Right lobe of liver (tissue), 6 donors: ENCODE data around the gene MEX3A. TPM values are rescaled to one million over a fixed set of nuclear protein-coding genes. Genes with fewer than 3 reads are reported as not detected.
A peak's percentile ranks its signal among the peaks of the same experiment; 100 is the strongest.

Source experiments
- ATAC-seq, 4 donors: fragments of 200-7000 bp; cut with Tn5 transposase; one replicate each; pipeline ENCODE4 v1.9.1; 2020; ENCODE audit warnings: mild to moderate bottlenecking in 4 of 4, moderate library complexity in 4 of 4
- DNase-seq, 3 donors: peaks; one replicate each; pipeline ENCODE4 v3.0.0-alpha.2; 2020
- H3K27ac ChIP-seq, 3 donors: fragments of 200-600 bp; one replicate each; pipeline ENCODE4 v1.8.0; 2022
- H3K27me3 ChIP-seq, 2 donors: fragments of 200-600 bp; one replicate each; pipeline ENCODE4 v1.8.0; 2022
- H3K36me3 ChIP-seq, 4 donors: fragments of 200-600 bp; sonication (generic) in 1 of 4; one replicate each; pipeline versions ENCODE4 v1.5.1 to v1.8.0; 2017 to 2022; ENCODE audit warnings: control low read depth in 1 of 4
- H3K4me1 ChIP-seq, 4 donors: fragments of 200-600 bp; sonication (generic) in 1 of 4; one replicate each; pipeline versions ENCODE4 v1.5.1 to v1.8.0; 2017 to 2022; ENCODE audit warnings: control low read depth in 1 of 4
- H3K4me3 ChIP-seq, 3 donors: fragments of 200-600 bp; one replicate each; pipeline ENCODE4 v1.8.0; 2022
- H3K9me3 ChIP-seq, 4 donors: fragments of 200-600 bp; sonication (generic) in 1 of 4; one replicate each; pipeline versions ENCODE4 v1.5.1 to v1.8.0; 2017 to 2022; ENCODE audit warnings: control low read depth in 1 of 4
- CTCF ChIP-seq, 4 donors: fragments of 200-600 bp in 3 of 4; fragments of 450-650 bp in 1 of 4; IDR thresholded peaks; one replicate each; pipeline versions ENCODE4 v1.5.1 to v1.8.0; 2016 to 2022; ENCODE audit warnings: antibody characterized with exemption in 4 of 4, mild to moderate bottlenecking in 2 of 4
- POLR2A ChIP-seq: fragments of 450-650 bp; IDR thresholded peaks from one replicate; pipeline ENCODE4 v1.6.1; 2017; ENCODE audit warnings: antibody characterized with exemption, mild to moderate bottlenecking
- WGBS: methylation state at CpG from one replicate; pipeline ENCODE4 v1.1.6; 2018; ENCODE audit warnings: low coverage, low lambda C conversion rate; ENCODE audit not compliant: insufficient coverage; ENCODE audit errors: missing lambda C conversion rate; 5-methylcytosine and 5-hydroxymethylcytosine counted together
- intact Hi-C, 2 donors: fragments of 100-400 bp; cut with DNase I; formaldehyde crosslinking; loops; one replicate each; pipeline versions ENCODE4 v1.11.2 to v1.14.1; 2022
- total RNA-seq, 6 experiments: library from RNA; depleted of rRNA in 2 of 6; stranded (reverse); fragments of >200 nt in 2 of 6; fragmentation: NEBNext Ultra II Directional in 3 of 6; extraction: Animal tissue kit (Norgen Biotek cat#: 25700) in 3 of 6; gene quantifications; one replicate each; pipeline versions ENCODE4 v1.1.0 to v1.2.4, GENCODE V29; 2016 to 2023
- donor health status: DM: no; HTN: yes; CAD: no.
- donor health status: DM: no; HTN: no; CAD: no.
- donor health status: DM: no; HTN: no; CAD: no.
- donor health status: DM: no; HTN: yes; CAD: no.
- donor health status: DM: no; HTN: yes; CAD: no.

Gene MEX3A
- total RNA-seq, 6 experiments from 2014 or later: 0.35 to 1.4 (median 0.83) TPM

GRCh38 chr1:156090138-156090839 lies 8.0 kb upstream of the MEX3A start:
- Histone ChIP-seq H3K4me1 (peaks cover 0 to 17% (median 8%) of the 10 kb centered on the region in 4 donors), H3K9me3 (no peaks in the 10 kb centered on the region), H3K27me3 (no peaks in the 10 kb centered on the region), H3K4me3 (no peak overlapping the region), H3K27ac (no peak overlapping the region), H3K36me3 (no peaks in the 10 kb centered on the region)
- 37% methylated on average over 5 of the region's 5 CpGs for WGBS
- DNase-seq (no peak), ATAC-seq (peak; percentile 1 to 25 (median 14))
- TF ChIP-seq POLR2A (no peak), CTCF (IDR thresholded peaks at IDR 0.05) (no peak)
- intact Hi-C loops: no loop called here

GRCh38 chr1:156089704-156090103 lies 7.4 kb upstream of the MEX3A start:
- WGBS: 67% methylated on average over 1 of the region's 6 CpGs
- Histone ChIP-seq H3K4me1 (peaks cover 0 to 17% (median 8%) of the 10 kb centered on the region in 4 donors), H3K4me3 (no peak overlapping the region), H3K9me3 (no peaks in the 10 kb centered on the region), H3K36me3 (no peaks in the 10 kb centered on the region), H3K27me3 (no peaks in the 10 kb centered on the region), H3K27ac (no peak overlapping the region)
- TF ChIP-seq POLR2A: no peak
- TF ChIP-seq CTCF (IDR thresholded peaks at IDR 0.05): no peak
- ATAC-seq (no peak), DNase-seq (no peak)
- intact Hi-C loops: no loop called here

- 18% methylated on average over 1 of the region's 1 CpG for WGBS
- peaks cover 0 to 17% (median 8%) of the 10 kb centered on the region in 4 donors for H3K4me1 ChIP-seq
- H3K9me3 ChIP-seq: no peaks in the 10 kb centered on the region
- DNase-seq: peak; percentile 78 to 88 (median 88)
- H3K36me3 ChIP-seq: no peaks in the 10 kb centered on the region
- peak; percentile 58 to 76 (median 72) for ATAC-seq
- H3K27ac ChIP-seq: peak overlapping the region in 2 of 3 donors; percentile 45 to 60
- intact Hi-C loops: no loop called here
- no peaks in the 10 kb centered on the region for H3K27me3 ChIP-seq
- peak in 1 of 4 donors; percentile 2 for TF ChIP-seq CTCF (IDR thresholded peaks at IDR 0.05)
- no peak for TF ChIP-seq POLR2A
- H3K4me3 ChIP-seq: no peak overlapping the region
Observed at GRCh38 chr1:156086256-156086662, 4.0 kb upstream of the MEX3A start.

GRCh38 chr1:156083800-156084790 lies 1.8 kb upstream of the MEX3A start:
- no peak overlapping the region for H3K27ac ChIP-seq
- DNase-seq (no peak), ATAC-seq (no peak)
- no peaks in the 10 kb centered on the region for H3K27me3 ChIP-seq
- intact Hi-C loops: no loop called here
- peaks cover 0 to 17% (median 8%) of the 10 kb centered on the region in 4 donors for H3K4me1 ChIP-seq
- H3K36me3 ChIP-seq: no peaks in the 10 kb centered on the region
- TF ChIP-seq CTCF (IDR thresholded peaks at IDR 0.05): no peak
- TF ChIP-seq POLR2A: no peak
- 59% methylated on average over 7 of the region's 7 CpGs for WGBS
- H3K9me3 ChIP-seq: no peaks in the 10 kb centered on the region
- no peak overlapping the region for H3K4me3 ChIP-seq
